ENCODE data around the gene CREB3L1. TPM values are rescaled to one million over a fixed set of nuclear protein-coding genes. Genes with fewer than 3 reads are reported as not detected.

CREB3L1 gene
- total RNA-seq, 1 experiment from 2014 or later: 3.3 TPM

- H3K9ac ChIP-seq (ENCODE audit: extremely low read depth, insufficient read length, low read length): no peak overlapping the region
- H3K4me1 ChIP-seq (ENCODE audit: insufficient read depth, low read length): peaks cover 13% of the 10 kb centered on the region; the same call in 1 of the 2 replicates
- H3T11ph ChIP-seq (ENCODE audit: low read length): no peak overlapping the region
- H2BK15ac ChIP-seq (ENCODE audit: low read depth, low read length): no peak overlapping the region
- Mint-ChIP-seq H3K9me3 (no peaks in the 10 kb centered on the region), H3K27ac (peak overlapping the region in 1 of 3 experiments; percentile 35; a peak in 1 of 7 replicates), H3K4me1 (peaks cover 67 to 86% of the 10 kb centered on the region in 2 experiments), H3K27me3 (ENCODE audit: low read depth) (peaks cover 48% of the 10 kb centered on the region), H3K4me3 (peak overlapping the region in 1 of 2 experiments; percentile 6; a peak in 1 of 5 replicates), H3K36me3 (ENCODE audit: insufficient read depth in 1 of 3, low read depth in 3 of 3) (no peaks in the 10 kb centered on the region; a peak in 1 of 7 replicates)
- no peak overlapping the region for H2BK120ac ChIP-seq (ENCODE audit: low read depth, low read length, poor library complexity, severe bottlenecking)
- H2BK5ac ChIP-seq (ENCODE audit: insufficient read length, low read length): no peak overlapping the region
- H3K79me2 ChIP-seq (ENCODE audit: insufficient read depth, low read length): no peaks in the 10 kb centered on the region
- no peak overlapping the region for H3K4ac ChIP-seq (ENCODE audit: low read depth, low read length)
- peaks cover 7% of the 10 kb centered on the region for H3K23me2 ChIP-seq (ENCODE audit: insufficient read length, low read depth, low read length, poor library complexity, severe bottlenecking)
- no peak overlapping the region for H3K23ac ChIP-seq (ENCODE audit: insufficient read length, low read depth, low read length)
- H2AFZ ChIP-seq (ENCODE audit: low read length): no peak overlapping the region
- no peak overlapping the region for H4K91ac ChIP-seq (ENCODE audit: insufficient read length, low read depth, low read length)
- H3K14ac ChIP-seq (ENCODE audit: insufficient read depth, low read length): no peak overlapping the region
- peaks cover 21% of the 10 kb centered on the region; the same call in 1 of the 2 replicates for H3K27me3 ChIP-seq (ENCODE audit: insufficient read depth, low read length)
- no peak for TF ChIP-seq CTCF (conservative IDR thresholded peaks at IDR 0.05)
- DNase-seq: no peak
- WGBS (ENCODE audit: extremely low coverage, insufficient read length, low lambda C conversion rate): no CpG with 5 or more reads among the region's 6 CpGs
- no peak overlapping the region for H3K4me2 ChIP-seq (ENCODE audit: insufficient read depth, insufficient read length, low read length)
- no peaks in the 10 kb centered on the region for H3K9me3 ChIP-seq (ENCODE audit: control insufficient read depth, low read depth, low read length)
- no peak overlapping the region for H3K18ac ChIP-seq (ENCODE audit: insufficient read length, low read depth, low read length)
- no peak overlapping the region for H4K5ac ChIP-seq (ENCODE audit: insufficient read length, low read depth, low read length)
- no peak overlapping the region for H2BK12ac ChIP-seq (ENCODE audit: insufficient read length, low read depth, low read length)
- no peak overlapping the region for H2BK20ac ChIP-seq (ENCODE audit: low read depth, low read length, poor library complexity, severe bottlenecking)
- no peaks in the 10 kb centered on the region for H3K79me1 ChIP-seq (ENCODE audit: insufficient read depth, low read depth, low read length, poor library complexity, severe bottlenecking)
- no peaks in the 10 kb centered on the region for H4K20me1 ChIP-seq (ENCODE audit: control insufficient read depth, insufficient read depth, insufficient read length)
- H2AK5ac ChIP-seq (ENCODE audit: insufficient read length, low read length): no peak overlapping the region
- no peak overlapping the region for H3K56ac ChIP-seq (ENCODE audit: insufficient read length, low read depth, low read length)
- no peak overlapping the region for H4K8ac ChIP-seq (replicated peaks; ENCODE audit: insufficient read length, low read depth, low read length)
- H3K27ac ChIP-seq (ENCODE audit: insufficient read length, low read depth, low read length): no peak overlapping the region
Measured at GRCh38 chr11:46335271-46335670, 57.8 kb downstream of the CREB3L1 start.
